GM23338 (cell line): ENCODE data around the gene TFPI2.

Experiments
- EZH2 ChIP-seq: fragments of 200-600 bp; sonication (generic); IDR thresholded peaks from one replicate; pipeline ENCODE4 v1.8.0; 2017; ENCODE audit warnings: antibody characterized with exemption, mild to moderate bottlenecking, low read depth; ENCODE audit not compliant: unreplicated experiment
- POLR2AphosphoS5 ChIP-seq: IDR thresholded peaks from 2 replicates; pipeline ENCODE4 v1.6.1; 2016; ENCODE audit warnings: antibody characterized with exemption, low read depth
- TF ChIP-seq, protein P1 (sequence below), 2 experiments: fragments of 200-600 bp in 1 of 2; sonication (generic) in 1 of 2; conservative IDR thresholded peaks; 2 replicates each; pipeline versions ENCODE4 v1.5.1 to v1.6.1; 2016 to 2017; ENCODE audit warnings: antibody characterized with exemption in 2 of 2, low read depth in 2 of 2, mild to moderate bottlenecking in 2 of 2, moderate library complexity in 1 of 2

DNA sequence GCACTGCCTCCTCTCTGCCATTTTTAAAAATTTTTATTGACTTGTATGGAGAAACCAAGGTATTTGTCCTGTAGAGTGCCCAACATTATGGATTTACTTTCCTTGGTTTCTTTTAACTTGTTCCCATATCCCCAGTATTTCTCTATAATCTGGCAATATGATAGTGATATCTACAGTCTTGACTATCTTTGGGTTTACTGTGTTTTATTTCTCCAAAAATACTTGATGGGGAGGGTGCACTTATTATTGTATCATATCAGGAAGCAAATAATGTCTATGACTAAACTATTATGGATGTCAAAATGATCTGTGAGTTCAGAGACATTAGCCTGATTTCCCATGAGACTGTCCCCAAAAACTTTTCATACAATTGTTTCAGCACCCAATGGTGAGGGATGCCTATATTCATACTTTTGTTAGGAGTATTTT, 6.6 kb downstream of the TFPI2 start:
- TF ChIP-seq, protein P1, sequence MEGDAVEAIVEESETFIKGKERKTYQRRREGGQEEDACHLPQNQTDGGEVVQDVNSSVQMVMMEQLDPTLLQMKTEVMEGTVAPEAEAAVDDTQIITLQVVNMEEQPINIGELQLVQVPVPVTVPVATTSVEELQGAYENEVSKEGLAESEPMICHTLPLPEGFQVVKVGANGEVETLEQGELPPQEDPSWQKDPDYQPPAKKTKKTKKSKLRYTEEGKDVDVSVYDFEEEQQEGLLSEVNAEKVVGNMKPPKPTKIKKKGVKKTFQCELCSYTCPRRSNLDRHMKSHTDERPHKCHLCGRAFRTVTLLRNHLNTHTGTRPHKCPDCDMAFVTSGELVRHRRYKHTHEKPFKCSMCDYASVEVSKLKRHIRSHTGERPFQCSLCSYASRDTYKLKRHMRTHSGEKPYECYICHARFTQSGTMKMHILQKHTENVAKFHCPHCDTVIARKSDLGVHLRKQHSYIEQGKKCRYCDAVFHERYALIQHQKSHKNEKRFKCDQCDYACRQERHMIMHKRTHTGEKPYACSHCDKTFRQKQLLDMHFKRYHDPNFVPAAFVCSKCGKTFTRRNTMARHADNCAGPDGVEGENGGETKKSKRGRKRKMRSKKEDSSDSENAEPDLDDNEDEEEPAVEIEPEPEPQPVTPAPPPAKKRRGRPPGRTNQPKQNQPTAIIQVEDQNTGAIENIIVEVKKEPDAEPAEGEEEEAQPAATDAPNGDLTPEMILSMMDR (conservative IDR thresholded peaks at IDR 0.05; ENCODE audit: low read depth in 2 of 2), result no peak
- no peak for TF ChIP-seq EZH2
- TF ChIP-seq POLR2AphosphoS5, result no peak
